ENCODE results near the gene UGP2.

The UGP2 gene

DNA sequence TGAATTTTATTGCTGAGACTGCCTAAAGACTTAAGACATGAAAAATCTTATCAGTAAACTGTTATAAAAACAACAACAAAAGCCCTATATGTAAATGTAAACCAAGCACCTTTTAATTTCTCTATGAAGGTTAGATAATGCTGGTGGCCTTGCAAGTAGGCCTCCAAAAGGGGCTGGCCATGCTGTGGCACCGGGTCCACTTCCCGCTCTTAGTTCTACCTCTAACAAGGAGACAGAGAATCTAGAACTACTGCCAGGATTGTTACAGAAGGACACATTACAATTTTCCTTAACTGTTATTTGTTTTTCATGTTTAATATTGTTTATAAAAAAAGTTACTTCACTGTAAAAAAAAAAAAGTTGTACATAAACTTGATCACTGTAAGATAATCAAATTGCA lies 49.0 kb downstream of the UGP2 start:
- no peak for DNase-seq (ENCODE audit: low spot score)
- Histone ChIP-seq H3K4me3 (no peak overlapping the region), H3K27ac (no peak overlapping the region)
- TF ChIP-seq, protein P1, sequence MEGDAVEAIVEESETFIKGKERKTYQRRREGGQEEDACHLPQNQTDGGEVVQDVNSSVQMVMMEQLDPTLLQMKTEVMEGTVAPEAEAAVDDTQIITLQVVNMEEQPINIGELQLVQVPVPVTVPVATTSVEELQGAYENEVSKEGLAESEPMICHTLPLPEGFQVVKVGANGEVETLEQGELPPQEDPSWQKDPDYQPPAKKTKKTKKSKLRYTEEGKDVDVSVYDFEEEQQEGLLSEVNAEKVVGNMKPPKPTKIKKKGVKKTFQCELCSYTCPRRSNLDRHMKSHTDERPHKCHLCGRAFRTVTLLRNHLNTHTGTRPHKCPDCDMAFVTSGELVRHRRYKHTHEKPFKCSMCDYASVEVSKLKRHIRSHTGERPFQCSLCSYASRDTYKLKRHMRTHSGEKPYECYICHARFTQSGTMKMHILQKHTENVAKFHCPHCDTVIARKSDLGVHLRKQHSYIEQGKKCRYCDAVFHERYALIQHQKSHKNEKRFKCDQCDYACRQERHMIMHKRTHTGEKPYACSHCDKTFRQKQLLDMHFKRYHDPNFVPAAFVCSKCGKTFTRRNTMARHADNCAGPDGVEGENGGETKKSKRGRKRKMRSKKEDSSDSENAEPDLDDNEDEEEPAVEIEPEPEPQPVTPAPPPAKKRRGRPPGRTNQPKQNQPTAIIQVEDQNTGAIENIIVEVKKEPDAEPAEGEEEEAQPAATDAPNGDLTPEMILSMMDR (IDR thresholded peaks at IDR 0.05) = no peak

DNA sequence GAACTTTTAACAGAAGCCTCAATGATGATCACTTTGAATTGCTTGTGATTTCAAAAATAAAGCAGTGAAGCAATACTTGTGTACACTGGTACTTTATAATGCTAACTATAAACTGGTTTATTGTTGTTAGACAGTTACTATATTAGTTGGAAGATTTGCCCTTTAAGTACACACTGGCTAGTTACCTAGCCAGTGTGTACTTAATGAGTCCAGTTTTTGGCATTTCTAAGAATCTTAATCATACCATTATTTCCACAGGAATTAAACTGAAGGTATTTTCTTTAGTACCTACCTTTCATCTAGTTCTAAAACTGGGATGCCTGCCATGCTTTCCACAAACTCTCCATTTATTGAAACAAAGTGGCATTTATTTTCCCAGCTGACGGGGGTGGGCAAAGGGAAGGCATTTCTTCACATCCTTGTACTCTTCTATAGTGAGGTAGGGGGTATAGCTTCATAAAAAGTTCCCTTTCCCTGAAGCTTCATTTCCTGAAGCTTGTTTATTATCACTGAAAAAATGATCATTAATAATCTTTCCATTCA lies 49.9 kb downstream of the UGP2 start:
- H3K4me3 ChIP-seq = no peak overlapping the region
- no peak overlapping the region for H3K27ac ChIP-seq
- no peak for DNase-seq (ENCODE audit: low spot score)
- TF ChIP-seq, protein P1 (IDR thresholded peaks at IDR 0.05) = no peak

DNA sequence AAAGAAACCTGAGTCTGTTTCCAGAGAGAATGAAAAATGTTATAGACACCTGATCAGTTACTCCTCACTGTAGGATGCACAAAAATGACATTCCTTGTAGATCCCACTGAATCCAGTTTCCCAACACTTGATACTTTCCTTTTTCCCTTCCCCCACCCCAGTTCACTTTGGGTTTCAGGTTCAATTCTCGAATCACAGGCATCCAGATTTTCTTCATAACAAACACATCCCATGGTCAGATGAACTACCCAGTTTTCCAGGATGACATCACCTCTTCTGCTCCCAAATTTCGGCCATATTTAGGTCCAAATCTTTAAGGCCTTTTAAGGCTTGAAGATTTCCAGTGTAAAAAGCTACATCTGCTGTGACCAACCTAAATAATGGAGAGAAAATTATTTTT lies 51.5 kb downstream of the UGP2 start:
- DNase-seq (ENCODE audit: low spot score) = no peak
- TF ChIP-seq, protein P1 (IDR thresholded peaks at IDR 0.05) = no peak
- Histone ChIP-seq H3K27ac (no peak overlapping the region), H3K4me3 (no peak overlapping the region)

DNA sequence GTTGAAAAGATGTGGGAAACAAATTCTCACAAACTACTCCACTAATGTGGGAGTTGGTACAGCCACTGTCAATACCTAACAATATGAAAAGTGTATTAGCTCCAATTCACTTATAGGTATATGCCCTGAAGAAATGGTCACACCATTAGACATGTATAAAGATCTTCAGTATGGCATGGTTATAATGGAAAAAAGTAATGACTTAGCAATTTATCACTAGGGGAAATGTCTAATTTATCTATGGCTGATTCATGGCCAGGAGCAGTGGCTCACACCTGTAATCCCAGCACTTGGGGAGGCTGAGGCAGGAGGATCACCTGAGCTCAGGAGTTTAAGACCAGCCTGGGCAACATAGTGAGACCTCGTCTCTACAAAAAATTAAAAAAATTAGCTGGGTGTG lies 52.5 kb downstream of the UGP2 start:
- TF ChIP-seq, protein P1 (IDR thresholded peaks at IDR 0.05) = no peak
- H3K27ac ChIP-seq = no peak overlapping the region
- no peak overlapping the region for H3K4me3 ChIP-seq
- no peak for DNase-seq (ENCODE audit: low spot score)

DNA sequence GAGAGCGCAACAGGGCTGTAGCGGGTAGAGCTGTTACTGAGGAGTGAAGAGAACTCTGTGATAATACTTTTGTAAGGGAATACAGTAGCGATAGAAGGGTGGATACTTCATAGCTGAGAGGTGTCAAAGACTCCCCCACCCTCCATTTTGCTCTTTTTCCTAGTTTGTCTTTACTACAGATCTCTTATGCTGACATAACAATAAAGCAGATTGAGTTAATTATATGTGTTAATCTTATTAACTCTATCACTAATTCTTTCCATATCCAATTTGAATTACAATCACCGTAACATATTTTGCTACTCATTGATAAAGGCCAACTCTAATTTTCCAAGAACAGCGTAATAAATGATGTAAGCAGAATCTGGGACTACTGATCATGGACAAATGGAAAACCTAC lies 57.1 kb downstream of the UGP2 start:
- no peak for DNase-seq (ENCODE audit: low spot score)
- no peak overlapping the region for H3K4me3 ChIP-seq
- TF ChIP-seq, protein P1 (IDR thresholded peaks at IDR 0.05) = no peak

DNA sequence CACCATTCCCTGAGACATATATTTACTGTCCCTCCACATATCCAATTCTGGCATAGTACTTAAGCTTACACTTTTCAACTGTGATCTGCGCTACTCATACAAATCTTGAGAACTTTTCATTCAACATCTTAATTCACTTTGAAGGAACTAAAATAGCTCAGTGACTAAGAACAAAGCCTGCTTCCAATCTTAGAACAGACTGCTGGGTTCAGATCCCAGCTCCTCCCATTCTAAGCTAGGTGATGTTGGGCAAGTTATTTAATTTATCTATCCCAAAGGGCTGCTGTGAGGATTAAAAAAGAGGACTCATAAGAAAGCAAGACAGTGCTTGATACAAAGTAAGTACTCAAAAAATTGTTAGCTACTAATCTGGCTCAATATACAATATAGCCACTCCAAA lies 57.9 kb downstream of the UGP2 start:
- no peak for DNase-seq (ENCODE audit: low spot score)
- Histone ChIP-seq H3K4me3 (no peak overlapping the region), H3K27ac (no peak overlapping the region)
- TF ChIP-seq, protein P1 (IDR thresholded peaks at IDR 0.05) = no peak

More for the DNA sequence above, 57.1 kb downstream of the UGP2 start:
- H3K27ac ChIP-seq = no peak overlapping the region

DNA sequence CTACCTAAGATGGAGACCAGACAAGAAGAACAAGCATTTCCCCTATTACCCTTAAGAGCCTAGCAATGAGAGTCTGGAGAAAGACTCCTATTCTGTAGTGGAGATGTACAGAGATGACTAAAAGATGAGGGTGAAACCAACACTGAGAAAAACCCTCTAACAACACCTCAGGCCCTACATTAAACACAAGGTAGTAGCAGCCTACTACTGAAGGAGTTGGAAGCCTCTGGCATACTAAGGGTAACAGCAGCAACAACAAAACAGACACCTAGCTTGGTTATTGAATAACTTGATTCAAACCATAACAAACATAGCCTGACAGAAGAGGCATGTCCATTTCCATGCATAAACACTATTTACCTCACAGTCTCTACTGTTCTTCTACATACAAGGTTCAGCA lies 60.5 kb downstream of the UGP2 start:
- Histone ChIP-seq H3K4me3 (no peak overlapping the region), H3K27ac (no peak overlapping the region)
- TF ChIP-seq, protein P1 (IDR thresholded peaks at IDR 0.05) = no peak
- no peak for DNase-seq (ENCODE audit: low spot score)

Measured in coronary artery (tissue), 2 donors.